ENCODE results near the gene NOP53.
"Not testable (repeated sequence)": the region's sequence is repeated elsewhere in the genome, so short reads cannot be mapped to it uniquely, and the experiment has no call there.

NOP53 gene

GRCh38 chr19:47719047-47719859 is 26.1 kb upstream of the NOP53 start:
- DNase-seq: no peak

GRCh38 chr19:47720669-47721422 is 24.5 kb upstream of the NOP53 start:
- no peak for DNase-seq

GRCh38 chr19:47723581-47723940 is 21.8 kb upstream of the NOP53 start:
- no peak for DNase-seq

- no peak for DNase-seq
Observed at GRCh38 chr19:47725759-47726401, 19.5 kb upstream of the NOP53 start.

GRCh38 chr19:47726467-47726866 is 18.9 kb upstream of the NOP53 start:
- no peak for DNase-seq

- DNase-seq: not testable (repeated sequence)
Observed at GRCh38 chr19:47728295-47728694, 17.1 kb upstream of the NOP53 start.

GRCh38 chr19:47729468-47729798 is 15.9 kb upstream of the NOP53 start:
- DNase-seq: no peak

- DNase-seq: peak; percentile 27
Observed at GRCh38 chr19:47729799-47730520, 15.4 kb upstream of the NOP53 start.

GRCh38 chr19:47730521-47730889 is 14.8 kb upstream of the NOP53 start:
- DNase-seq: no peak

- DNase-seq: no peak
Observed at GRCh38 chr19:47730910-47731309, 14.4 kb upstream of the NOP53 start.

- no peak for DNase-seq
Observed at GRCh38 chr19:47735131-47735530, 10.2 kb upstream of the NOP53 start.

- no peak for DNase-seq
Observed at GRCh38 chr19:47740866-47741519, 4.4 kb upstream of the NOP53 start.

- no peak for DNase-seq
Observed at GRCh38 chr19:47741544-47742140, 3.7 kb upstream of the NOP53 start.

- no peak for DNase-seq
Observed at GRCh38 chr19:47742634-47743033, 2.7 kb upstream of the NOP53 start.

- not testable (repeated sequence) for DNase-seq
Observed at GRCh38 chr19:47746129-47746528, 783 bp downstream of the NOP53 start.

- DNase-seq: no peak
Observed at GRCh38 chr19:47749326-47749725, 4.0 kb downstream of the NOP53 start.

GRCh38 chr19:47750752-47751151 is 5.4 kb downstream of the NOP53 start:
- DNase-seq: no peak

- DNase-seq: no peak
Observed at GRCh38 chr19:47752440-47753211, 7.3 kb downstream of the NOP53 start.

- no peak for DNase-seq
Observed at GRCh38 chr19:47754206-47755064, 9.1 kb downstream of the NOP53 start.

- DNase-seq: no peak
Observed at GRCh38 chr19:47755065-47755761, 9.9 kb downstream of the NOP53 start.

All from activated CD8-positive, alpha-beta memory T cell treated with anti-CD3 and anti-CD28 coated beads, Interleukin-2, amount 50 U/mL, for 4 hours (primary cell).